HG02571 (cell line): Measurements from ENCODE around the gene LHFPL6.
A peak's percentile ranks its signal among the peaks of the same experiment; 100 is the strongest.

Experiments used
- ATAC-seq: cut with Tn5 transposase; IDR thresholded peaks from one replicate; pipeline ENCODE4 v1.9.1; 2021; ENCODE audit warnings: mild to moderate bottlenecking, moderate library complexity; ENCODE audit not compliant: unreplicated experiment

LHFPL6 gene

DNA sequence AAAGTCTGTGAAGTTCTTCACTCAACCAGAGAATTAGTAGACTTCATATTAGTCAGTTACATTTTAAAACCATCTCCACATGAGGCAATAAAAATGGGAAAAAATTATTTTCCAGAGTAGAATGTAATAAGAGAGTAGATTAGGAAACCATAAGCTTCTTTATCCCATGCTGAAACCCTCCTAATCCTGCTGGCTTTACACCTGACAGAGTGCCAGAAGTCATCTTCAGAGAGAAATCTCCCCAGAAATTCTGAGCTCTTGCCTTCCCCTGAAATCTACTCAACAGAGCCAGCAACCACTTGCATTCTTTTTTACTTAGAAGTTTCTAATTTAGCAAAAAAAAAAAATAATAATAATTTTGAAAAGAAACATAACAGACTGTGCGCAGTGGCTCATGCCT is 284.8 kb downstream of the LHFPL6 start:
- no peak for ATAC-seq

DNA sequence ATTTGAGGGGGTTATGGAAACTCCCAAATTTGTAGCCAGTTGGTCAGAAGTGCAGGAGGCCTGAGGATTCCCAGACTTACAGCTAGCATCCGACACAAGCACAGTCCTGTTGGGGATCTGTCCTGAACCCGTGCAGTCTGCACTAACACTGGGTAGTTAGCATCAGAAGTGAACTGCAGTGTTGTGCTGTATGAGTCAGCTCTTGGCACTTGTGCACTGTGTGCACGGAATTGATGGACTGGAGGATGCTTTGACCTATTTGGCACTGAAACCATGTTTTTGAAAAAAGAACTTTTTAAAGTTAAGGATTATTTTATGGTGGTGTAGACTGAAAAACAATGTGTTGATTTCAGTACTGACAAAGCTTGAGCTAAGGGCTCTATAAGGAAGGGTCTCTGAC is 285.7 kb downstream of the LHFPL6 start:
- no peak for ATAC-seq

DNA sequence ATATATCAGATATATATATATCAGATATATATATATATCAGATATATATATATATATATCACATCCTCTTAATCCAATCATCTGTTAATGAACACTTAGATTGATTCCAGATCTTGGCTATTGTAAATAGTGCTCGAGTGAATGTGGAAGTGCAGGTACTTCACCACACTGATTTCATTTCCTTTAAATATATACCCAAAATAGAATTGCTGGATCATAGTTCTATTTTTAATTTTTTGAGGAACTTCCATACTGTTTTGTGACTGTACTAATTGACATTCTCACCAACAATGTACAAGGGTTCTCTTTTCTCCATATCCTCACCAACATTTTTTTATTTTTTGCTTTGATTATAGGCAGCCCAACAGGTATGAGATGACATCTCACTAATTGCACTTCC is 287.2 kb downstream of the LHFPL6 start:
- no peak for ATAC-seq

DNA sequence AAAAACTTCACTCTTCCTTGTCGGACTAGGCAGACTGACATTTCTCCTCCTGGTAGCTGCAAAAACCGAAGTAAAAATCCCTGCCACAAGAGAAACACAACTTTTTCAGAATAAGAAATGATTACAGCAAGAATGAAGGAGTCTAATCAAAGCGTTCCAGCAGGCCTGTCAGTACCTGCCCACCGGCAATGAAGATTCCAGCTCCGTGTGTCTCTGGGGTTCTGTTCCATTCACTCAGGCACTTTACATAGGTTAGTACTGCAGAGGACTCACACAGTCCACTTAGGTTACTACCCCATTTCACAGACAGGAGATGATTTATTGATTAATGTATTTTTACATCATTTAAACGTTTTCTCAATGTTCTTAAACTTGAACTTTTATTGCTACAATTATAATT is 289.3 kb downstream of the LHFPL6 start:
- ATAC-seq, result no peak

DNA sequence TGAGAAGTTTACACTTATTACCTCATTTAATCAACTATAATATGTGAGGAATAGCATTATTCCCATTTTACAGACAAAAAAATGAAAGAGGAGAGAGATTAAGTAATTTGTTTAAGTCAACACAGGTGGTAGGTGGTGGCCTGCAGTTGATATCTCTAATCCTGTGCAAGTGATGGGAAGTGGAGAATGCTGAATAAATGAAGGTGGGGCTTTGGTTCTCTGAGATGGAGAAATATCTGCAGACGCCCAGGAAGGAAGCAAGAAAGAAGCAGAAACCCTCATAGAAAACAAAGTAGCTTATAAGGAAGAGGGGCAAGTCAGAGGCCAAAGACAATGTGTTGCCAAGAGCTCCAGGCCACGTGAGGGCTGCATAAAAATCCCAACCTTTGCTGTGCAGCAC is 290.4 kb downstream of the LHFPL6 start:
- ATAC-seq, result no peak

DNA sequence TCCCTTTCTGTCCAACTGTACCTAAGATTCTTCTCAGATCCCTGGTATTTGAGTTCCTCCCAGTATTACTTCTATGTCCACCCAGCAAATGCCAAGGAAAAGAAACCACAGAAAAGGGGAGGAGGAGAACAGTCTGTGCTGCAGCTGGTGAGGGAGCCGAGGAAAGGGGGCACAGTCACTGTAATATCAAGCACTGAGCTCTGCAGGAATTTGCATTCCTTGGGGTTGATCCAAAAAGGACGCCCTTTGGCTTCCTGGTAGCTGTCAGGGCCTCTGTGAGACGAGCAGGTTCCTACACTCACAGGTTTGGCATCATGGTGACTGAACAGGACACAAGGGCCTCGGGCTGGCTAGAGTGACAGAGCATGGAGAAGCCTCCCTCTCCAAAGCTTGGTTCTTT is 291.4 kb downstream of the LHFPL6 start:
- no peak for ATAC-seq

DNA sequence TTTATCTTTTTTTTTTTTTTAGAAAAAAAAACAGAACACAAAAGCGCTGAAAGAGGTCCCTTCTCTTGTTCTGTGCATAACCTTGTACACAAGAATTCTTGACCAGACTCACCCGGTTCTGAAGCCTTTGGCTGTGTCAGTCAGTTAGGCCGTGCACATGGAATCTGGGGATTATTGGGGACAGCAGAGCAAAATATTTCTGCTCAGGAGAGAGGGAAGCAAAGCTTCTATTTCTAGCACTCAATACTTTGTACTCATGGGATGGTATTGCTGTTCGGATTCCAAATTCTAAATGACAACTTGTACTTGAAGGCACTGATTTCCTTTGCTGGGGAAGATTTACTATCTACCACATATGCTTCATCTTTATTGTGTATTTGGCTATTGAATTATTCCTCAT is 292.0 kb downstream of the LHFPL6 start:
- no peak for ATAC-seq

DNA sequence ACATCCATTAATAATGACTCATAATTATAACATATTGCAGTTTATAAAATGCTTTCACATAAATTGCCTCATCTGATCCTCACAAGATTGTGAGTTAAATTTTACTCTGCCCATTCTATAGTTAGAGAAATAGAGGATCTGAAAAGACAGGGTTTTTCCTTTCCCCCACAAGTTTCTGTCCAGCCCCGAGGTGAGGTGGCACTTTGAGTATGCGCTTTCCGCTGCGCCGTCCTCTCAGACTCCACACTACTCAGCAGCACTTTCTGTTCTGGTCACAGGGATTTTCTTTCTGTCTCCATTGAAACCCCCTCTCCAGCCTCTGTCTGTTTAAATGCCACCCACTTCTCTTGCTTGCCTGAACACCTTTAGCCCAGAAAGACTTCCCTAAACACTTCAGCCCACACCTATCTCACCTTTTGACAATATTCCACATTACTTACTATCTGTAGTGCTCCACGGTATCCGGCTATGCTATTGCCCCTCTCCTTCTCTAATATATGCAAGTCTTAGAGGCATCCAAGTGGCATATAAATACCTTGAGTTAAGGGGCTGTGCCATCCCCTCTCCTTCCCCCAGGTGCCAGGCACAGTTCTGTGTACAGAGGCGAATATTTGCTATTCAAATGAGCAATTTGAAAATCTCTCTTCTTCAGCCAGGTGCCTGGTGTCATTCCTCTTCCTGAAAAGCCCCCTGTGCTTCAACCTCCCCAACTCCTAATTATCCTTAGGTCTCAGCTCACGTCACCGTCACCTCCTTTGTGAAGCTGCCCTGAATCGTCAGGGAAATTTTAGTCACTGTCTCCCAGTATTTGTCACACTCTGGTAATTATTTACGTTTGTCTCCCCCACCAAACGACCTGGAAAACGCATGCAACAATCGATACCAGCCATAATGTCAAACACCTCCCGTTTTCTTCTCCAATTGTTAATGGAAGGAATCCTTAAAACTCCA is 296.1 kb downstream of the LHFPL6 start:
- ATAC-seq, result peak; percentile 90

DNA sequence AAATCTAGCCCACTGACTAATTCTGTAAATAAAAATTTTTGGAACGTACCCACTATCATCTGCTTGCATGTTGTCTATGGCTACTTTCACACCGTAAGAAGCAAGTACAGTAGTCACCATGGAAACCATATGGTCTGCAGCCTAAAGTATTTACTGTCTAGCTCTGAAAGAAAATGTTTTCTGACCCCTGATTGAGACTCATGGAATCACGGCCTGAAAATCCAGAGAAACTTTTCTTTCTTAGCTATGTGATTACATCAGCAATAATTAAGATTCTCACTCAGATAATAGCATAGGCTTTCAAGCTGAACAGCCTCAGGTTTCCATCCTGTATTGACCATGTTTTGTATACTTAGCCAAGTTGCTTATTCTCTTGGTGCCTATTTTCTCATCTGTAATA is 300.2 kb downstream of the LHFPL6 start:
- ATAC-seq, result no peak

DNA sequence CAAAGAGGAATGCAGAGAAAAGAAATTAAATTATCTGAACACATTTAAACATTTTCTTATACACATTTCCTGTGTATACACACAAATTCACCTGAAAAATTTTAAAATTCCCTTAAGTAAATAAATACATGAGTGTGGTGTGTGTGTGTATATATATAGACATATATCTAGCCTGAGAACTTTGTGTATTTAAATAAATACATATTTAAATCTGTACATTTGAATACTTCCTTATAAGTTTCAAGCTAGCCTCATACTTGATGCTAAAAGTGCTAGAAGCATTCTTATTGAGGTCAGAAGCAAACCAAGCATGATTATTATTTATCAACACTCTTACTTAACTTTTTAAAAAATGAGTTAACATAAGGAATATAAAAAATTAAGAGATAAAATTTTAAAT is 304.0 kb downstream of the LHFPL6 start:
- ATAC-seq, result no peak

DNA sequence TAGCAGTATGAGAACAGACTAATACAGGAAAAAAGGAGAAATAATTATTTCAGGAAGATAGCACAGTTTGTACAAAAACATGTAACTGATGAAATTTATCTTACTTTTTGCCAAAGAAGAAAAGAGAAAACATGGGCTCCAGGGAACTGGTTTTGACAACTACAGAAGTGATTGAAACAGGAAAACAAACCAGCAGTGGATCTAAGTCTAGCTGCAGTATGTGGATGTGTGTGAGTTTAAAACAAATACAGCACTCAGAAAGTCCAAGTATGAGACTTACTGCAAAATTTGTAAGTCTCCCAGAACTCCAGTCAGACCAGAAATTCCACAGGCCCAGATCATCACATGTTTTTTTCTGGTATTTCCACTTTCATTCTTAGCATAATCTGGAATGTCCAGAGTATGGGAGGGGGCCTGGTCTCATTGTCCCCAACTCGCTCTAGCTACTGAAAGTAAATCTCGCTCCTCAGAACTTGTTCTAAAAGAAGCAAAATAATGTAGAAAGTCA is 305.3 kb downstream of the LHFPL6 start:
- ATAC-seq, result no peak

DNA sequence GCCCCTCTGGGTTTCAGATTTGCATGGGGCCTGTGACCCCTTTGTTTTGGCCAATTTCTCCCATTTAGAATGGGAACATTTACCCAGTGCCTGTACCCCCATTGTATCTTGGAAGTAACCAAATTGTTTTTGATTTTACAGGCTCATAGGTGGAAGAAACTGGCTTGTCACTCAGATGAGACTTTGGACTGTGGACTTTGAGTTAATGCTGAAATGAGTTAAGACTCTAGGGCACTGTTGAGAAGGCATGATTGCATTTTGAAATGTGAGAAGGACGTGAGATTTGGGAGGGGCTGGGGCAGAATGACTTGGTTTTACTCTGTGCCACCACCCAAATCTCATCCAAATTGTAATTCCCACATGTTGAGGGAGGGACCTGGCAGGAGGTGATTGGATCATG is 306.0 kb downstream of the LHFPL6 start:
- no peak for ATAC-seq

DNA sequence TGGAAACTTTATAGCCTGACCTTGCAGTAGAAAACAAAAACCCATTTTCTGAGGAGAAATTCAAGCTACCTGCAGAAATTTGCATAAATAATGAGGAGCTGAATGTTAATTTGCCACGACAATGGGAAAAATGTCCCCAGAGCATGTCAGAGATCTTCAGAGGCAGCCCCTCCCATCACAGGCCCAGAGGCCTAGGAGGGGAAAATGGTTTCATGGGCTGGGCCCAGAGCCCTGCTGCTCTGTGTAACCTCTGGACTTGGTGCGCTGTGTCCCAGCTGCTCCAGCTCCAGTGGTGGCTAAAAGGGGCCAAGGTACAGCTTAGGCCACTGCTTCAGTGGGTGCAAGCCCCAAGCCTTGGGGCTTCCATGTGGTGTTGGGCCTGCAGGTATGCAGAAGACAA is 306.8 kb downstream of the LHFPL6 start:
- ATAC-seq, result no peak
